Uterus (tissue), 4 donors: Measurements from ENCODE around the gene FYCO1. TPM values are rescaled to one million over a fixed set of nuclear protein-coding genes. Genes with fewer than 3 reads are reported as not detected.

Experiments used
- DNase-seq, 2 donors: peaks; one replicate each; pipeline ENCODE4 v3.0.0-alpha.2; 2019 to 2020
- H3K27ac ChIP-seq, 2 donors: fragments of 200-600 bp; sonication (generic); 1 replicate in 1 of 2; 2 replicates in 1 of 2; pipeline ENCODE4 v1.5.1; 2016 to 2018
- H3K27me3 ChIP-seq, 2 donors: fragments of 200-600 bp; sonication (generic); one replicate each; pipeline ENCODE4 v1.5.1; 2018 to 2019; ENCODE audit warnings: control low read depth in 1 of 2
- H3K36me3 ChIP-seq, 2 donors: fragments of 200-600 bp; sonication (generic); one replicate each; pipeline ENCODE4 v1.5.1; 2019; ENCODE audit warnings: control low read depth in 1 of 2
- H3K4me1 ChIP-seq, 2 donors: fragments of 200-600 bp; sonication (generic); one replicate each; pipeline ENCODE4 v1.5.1; 2018 to 2019; ENCODE audit warnings: control low read depth in 1 of 2
- H3K4me3 ChIP-seq, 2 donors: fragments of 200-600 bp; sonication (generic); 1 replicate in 1 of 2; 2 replicates in 1 of 2; pipeline ENCODE4 v1.5.1; 2018 to 2019; ENCODE audit warnings: mild to moderate bottlenecking in 1 of 2
- H3K9me3 ChIP-seq, 2 donors: fragments of 200-600 bp; sonication (generic); one replicate each; pipeline ENCODE4 v1.5.1; 2019; ENCODE audit warnings: control low read depth in 1 of 2
- CTCF ChIP-seq, 4 experiments: fragments of 200-600 bp in 2 of 4; fragments of 450-650 bp in 2 of 4; sonication (generic) in 2 of 4; IDR thresholded peaks; one replicate each; pipeline ENCODE4 v1.5.1; 2016 to 2019; ENCODE audit warnings: antibody characterized with exemption in 4 of 4, mild to moderate bottlenecking in 2 of 4, moderate library complexity in 1 of 4
- POLR2A ChIP-seq, 2 donors: fragments of 450-650 bp; IDR thresholded peaks; one replicate each; pipeline ENCODE4 v1.6.1; 2016; ENCODE audit warnings: antibody characterized with exemption in 2 of 2, mild to moderate bottlenecking in 1 of 2, moderate library complexity in 1 of 2
- intact Hi-C: fragments of 100-400 bp; cut with DNase I; formaldehyde crosslinking; loops from one replicate; pipeline ENCODE4 v1.15.1; 2023; ENCODE audit warnings: low total_unique reads
- total RNA-seq, 4 donors: library from RNA; depleted of rRNA in 3 of 4; stranded (reverse); fragments of >200 nt in 3 of 4; gene quantifications; one replicate each; pipeline versions ENCODE4 v1.1.0 to v1.2.4, GENCODE V29; 2014 to 2023
- donor health status: DM: yes; HTN: yes; CAD: no.

FYCO1 gene
- total RNA-seq, 4 donors from 2014 or later = 16.5 to 74.4 (median 27.8) TPM

- Histone ChIP-seq H3K27me3 (no peaks in the 10 kb centered on the region), H3K27ac (peak overlapping the region; percentile 82 to 85), H3K4me1 (peaks cover 5 to 30% of the 10 kb centered on the region in 2 donors), H3K4me3 (no peak overlapping the region), H3K9me3 (no peaks in the 10 kb centered on the region), H3K36me3 (no peaks in the 10 kb centered on the region)
- intact Hi-C loops = no loop called here
- DNase-seq = no peak
- TF ChIP-seq POLR2A (IDR thresholded peaks at IDR 0.05) (no peak), CTCF (IDR thresholded peaks at IDR 0.05) (no peak)
These were observed 19.9 kb downstream of the FYCO1 start for GRCh38 chr3:45975686-45976085.

- Histone ChIP-seq H3K27me3 (no peaks in the 10 kb centered on the region), H3K4me1 (peaks cover 5 to 27% of the 10 kb centered on the region in 2 donors), H3K9me3 (no peaks in the 10 kb centered on the region), H3K36me3 (no peaks in the 10 kb centered on the region), H3K4me3 (no peak overlapping the region), H3K27ac (peak overlapping the region; percentile 33 to 82)
- DNase-seq = no peak
- TF ChIP-seq CTCF (IDR thresholded peaks at IDR 0.05) (no peak), POLR2A (IDR thresholded peaks at IDR 0.05) (no peak)
- intact Hi-C loops = no loop called here
These were observed 20.9 kb downstream of the FYCO1 start for GRCh38 chr3:45974686-45975085.

- Histone ChIP-seq H3K27ac (peak overlapping the region; percentile 87 to 88), H3K27me3 (no peaks in the 10 kb centered on the region), H3K9me3 (no peaks in the 10 kb centered on the region), H3K36me3 (no peaks in the 10 kb centered on the region), H3K4me3 (no peak overlapping the region), H3K4me1 (peaks cover 3 to 22% of the 10 kb centered on the region in 2 donors)
- DNase-seq = peak; percentile 39 to 83
- TF ChIP-seq POLR2A (IDR thresholded peaks at IDR 0.05) = no peak
- no peak for TF ChIP-seq CTCF (IDR thresholded peaks at IDR 0.05)
- intact Hi-C loops = no loop called here
These were observed 22.9 kb downstream of the FYCO1 start for GRCh38 chr3:45972534-45973402.

GRCh38 chr3:45969953-45970352, 25.7 kb downstream of the FYCO1 start:
- intact Hi-C loops = no loop called here
- DNase-seq = no peak
- Histone ChIP-seq H3K27ac (peak overlapping the region; percentile 87 to 88), H3K27me3 (no peaks in the 10 kb centered on the region), H3K4me1 (peaks cover 0 to 19% of the 10 kb centered on the region in 2 donors), H3K4me3 (no peak overlapping the region), H3K36me3 (no peaks in the 10 kb centered on the region), H3K9me3 (no peaks in the 10 kb centered on the region)
- TF ChIP-seq POLR2A (IDR thresholded peaks at IDR 0.05) (no peak), CTCF (IDR thresholded peaks at IDR 0.05) (no peak)

GRCh38 chr3:45969116-45969515, 26.5 kb downstream of the FYCO1 start:
- no peaks in the 10 kb centered on the region for H3K9me3 ChIP-seq
- H3K4me3 ChIP-seq = no peak overlapping the region
- H3K4me1 ChIP-seq = peaks cover 0 to 18% of the 10 kb centered on the region in 2 donors
- H3K36me3 ChIP-seq = no peaks in the 10 kb centered on the region
- no peaks in the 10 kb centered on the region for H3K27me3 ChIP-seq
- intact Hi-C loops = no loop called here
- H3K27ac ChIP-seq = peak overlapping the region; percentile 87 to 88
- TF ChIP-seq POLR2A (IDR thresholded peaks at IDR 0.05) (no peak), CTCF (IDR thresholded peaks at IDR 0.05) (no peak)
- no peak for DNase-seq
